ENCODE results near the gene GRB7. TPM values are rescaled to one million over a fixed set of nuclear protein-coding genes. Genes with fewer than 3 reads are reported as not detected.

Gene GRB7
- total RNA-seq, 1 experiment from 2014 or later, result 7.3 TPM

DNA sequence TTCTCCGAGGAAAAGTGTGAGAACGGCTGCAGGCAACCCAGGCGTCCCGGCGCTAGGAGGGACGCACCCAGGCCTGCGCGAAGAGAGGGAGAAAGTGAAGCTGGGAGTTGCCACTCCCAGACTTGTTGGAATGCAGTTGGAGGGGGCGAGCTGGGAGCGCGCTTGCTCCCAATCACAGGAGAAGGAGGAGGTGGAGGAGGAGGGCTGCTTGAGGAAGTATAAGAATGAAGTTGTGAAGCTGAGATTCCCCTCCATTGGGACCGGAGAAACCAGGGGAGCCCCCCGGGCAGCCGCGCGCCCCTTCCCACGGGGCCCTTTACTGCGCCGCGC, 38.0 kb upstream of the GRB7 start, which contains the start of gene ERBB2:
Gene ERBB2 (plus strand): TSS at position 247 of the 330 bp plus-strand sequence. CDS start 175 bp downstream, outside the sequence.
- no peaks in the 10 kb centered on the region for H3K27me3 Mint-ChIP-seq (ENCODE audit: insufficient read depth, unreplicated experiment)
- TF ChIP-seq, protein P1, sequence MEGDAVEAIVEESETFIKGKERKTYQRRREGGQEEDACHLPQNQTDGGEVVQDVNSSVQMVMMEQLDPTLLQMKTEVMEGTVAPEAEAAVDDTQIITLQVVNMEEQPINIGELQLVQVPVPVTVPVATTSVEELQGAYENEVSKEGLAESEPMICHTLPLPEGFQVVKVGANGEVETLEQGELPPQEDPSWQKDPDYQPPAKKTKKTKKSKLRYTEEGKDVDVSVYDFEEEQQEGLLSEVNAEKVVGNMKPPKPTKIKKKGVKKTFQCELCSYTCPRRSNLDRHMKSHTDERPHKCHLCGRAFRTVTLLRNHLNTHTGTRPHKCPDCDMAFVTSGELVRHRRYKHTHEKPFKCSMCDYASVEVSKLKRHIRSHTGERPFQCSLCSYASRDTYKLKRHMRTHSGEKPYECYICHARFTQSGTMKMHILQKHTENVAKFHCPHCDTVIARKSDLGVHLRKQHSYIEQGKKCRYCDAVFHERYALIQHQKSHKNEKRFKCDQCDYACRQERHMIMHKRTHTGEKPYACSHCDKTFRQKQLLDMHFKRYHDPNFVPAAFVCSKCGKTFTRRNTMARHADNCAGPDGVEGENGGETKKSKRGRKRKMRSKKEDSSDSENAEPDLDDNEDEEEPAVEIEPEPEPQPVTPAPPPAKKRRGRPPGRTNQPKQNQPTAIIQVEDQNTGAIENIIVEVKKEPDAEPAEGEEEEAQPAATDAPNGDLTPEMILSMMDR (IDR thresholded peaks at IDR 0.05; ENCODE audit: unreplicated experiment), result no peak
- H3K9me3 Mint-ChIP-seq (ENCODE audit: unreplicated experiment), result no peaks in the 10 kb centered on the region
- DNase-seq (ENCODE audit: unreplicated experiment), result peak; percentile 83
- intact Hi-C loops (cut with micrococcal nuclease), result no loop called here
- H3K4me3 Mint-ChIP-seq (ENCODE audit: unreplicated experiment), result peak within 1 kb of the TSS; percentile 81
- CTCF ChIA-PET, result interaction anchor here (0.6 to 2.5 kb wide), 8 partner anchors 8 to 81 kb away, joined by 3 to 13 read pairs (median 6); partner anchors contain the start of genes MIEN1 and PGAP3
- no TSS peak for BruUV-seq (replicated peaks)
- H3K4me1 Mint-ChIP-seq (ENCODE audit: insufficient read depth, unreplicated experiment), result peaks cover 20% of the 10 kb centered on the region
- no peaks in the 10 kb centered on the region for H3K36me3 Mint-ChIP-seq (ENCODE audit: insufficient read depth, unreplicated experiment)
- H3K27ac Mint-ChIP-seq (ENCODE audit: low read depth, unreplicated experiment), result peak within 1 kb of the TSS; percentile 56
- POLR2A ChIA-PET, result interaction anchor here (0.6 to 3.1 kb wide), 23 partner anchors 8 to 281 kb away, joined by 3 to 68 read pairs (median 6); partner anchors contain the start of genes CDK12, MIEN1, PGAP3 and PSMD3

DNA sequence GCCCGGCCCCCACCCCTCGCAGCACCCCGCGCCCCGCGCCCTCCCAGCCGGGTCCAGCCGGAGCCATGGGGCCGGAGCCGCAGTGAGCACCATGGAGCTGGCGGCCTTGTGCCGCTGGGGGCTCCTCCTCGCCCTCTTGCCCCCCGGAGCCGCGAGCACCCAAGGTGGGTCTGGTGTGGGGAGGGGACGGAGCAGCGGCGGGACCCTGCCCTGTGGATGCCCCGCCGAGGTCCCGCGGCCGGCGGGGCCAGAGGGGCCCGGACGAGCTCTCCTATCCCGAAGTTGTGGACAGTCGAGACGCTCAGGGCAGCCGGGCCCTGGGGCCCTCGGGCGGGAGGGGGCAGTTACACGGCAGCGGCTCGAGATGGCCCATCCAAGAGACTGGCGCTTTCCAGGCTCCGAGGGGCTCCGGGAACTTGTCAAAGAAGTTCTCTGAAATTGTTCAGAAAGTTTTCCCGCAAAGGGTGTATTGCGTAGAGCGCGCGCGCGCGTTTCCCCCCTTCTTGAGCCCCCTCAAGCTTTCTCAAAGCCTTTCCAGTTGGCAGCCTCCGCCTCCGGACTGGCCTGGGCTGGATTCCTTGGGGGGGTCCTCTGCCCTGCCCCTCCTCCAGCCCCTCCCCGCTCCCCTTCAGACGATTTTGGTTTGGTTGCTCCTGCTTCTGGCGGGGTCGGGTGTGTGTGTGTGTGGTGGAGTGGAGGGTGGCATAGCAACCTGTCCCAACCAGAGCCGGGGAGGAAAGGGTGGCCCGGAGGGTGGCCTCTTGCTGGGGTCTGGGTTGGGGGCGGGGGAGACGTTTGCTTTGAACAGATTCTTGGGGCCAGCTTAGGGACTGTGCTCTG, 37.4 kb upstream of the GRB7 start:
- intact Hi-C loops (cut with micrococcal nuclease), result no loop called here
- H3K4me1 Mint-ChIP-seq (ENCODE audit: insufficient read depth, unreplicated experiment), result peaks cover 22% of the 10 kb centered on the region

DNA sequence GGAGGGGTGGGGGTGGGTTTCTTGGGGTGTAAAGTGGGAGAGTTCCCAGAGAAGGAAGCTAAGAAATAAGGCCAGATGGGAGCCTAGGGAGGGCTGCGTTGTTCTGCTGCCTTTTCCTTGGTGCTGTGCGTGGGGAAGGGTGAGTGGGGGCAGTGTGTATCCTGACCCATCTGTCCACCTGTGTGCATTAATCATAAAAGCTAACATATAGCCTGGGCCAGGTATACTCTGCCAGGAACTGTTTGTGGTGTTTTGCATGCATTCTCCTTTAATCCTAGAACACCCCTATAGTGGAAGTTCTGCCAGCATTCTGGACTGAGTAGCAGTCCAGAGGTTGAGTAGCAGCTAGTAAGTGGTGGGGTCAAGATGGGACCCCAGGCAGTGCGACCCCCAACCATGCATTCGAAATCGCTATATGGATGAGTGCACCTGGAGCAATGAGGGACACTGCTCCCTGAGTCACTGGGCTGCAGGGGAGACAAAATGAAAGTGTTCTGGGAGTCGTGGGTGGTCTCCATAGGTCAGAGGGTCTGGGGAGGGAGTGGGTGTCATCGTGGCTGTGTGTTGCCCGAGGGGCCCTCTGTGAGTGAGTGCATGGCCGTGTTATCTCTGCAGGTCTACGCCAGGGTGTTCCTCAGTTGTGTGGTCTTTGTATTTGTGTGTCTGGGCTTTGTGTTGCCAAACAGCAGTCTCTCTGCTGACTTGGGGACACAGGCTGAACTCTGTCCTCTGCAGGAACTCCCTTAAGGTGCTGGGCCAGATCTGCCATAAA, 36.5 kb upstream of the GRB7 start:
- Mint-ChIP-seq H3K9me3 (ENCODE audit: unreplicated experiment) (no peaks in the 10 kb centered on the region), H3K4me1 (ENCODE audit: insufficient read depth, unreplicated experiment) (peaks cover 22% of the 10 kb centered on the region), H3K4me3 (ENCODE audit: unreplicated experiment) (peak overlapping the region; percentile 81), H3K27me3 (ENCODE audit: insufficient read depth, unreplicated experiment) (no peaks in the 10 kb centered on the region), H3K27ac (ENCODE audit: low read depth, unreplicated experiment) (peak overlapping the region; percentile 56), H3K36me3 (ENCODE audit: insufficient read depth, unreplicated experiment) (no peaks in the 10 kb centered on the region)
- no peak for DNase-seq (ENCODE audit: unreplicated experiment)
- intact Hi-C loops (cut with micrococcal nuclease), result no loop called here
- ChIA-PET CTCF (interaction anchor here (0.5 to 2.5 kb wide), 8 partner anchors 9 to 719 kb away, joined by 3 to 13 read pairs (median 4); partner anchors contain the start of gene MIEN1), POLR2A (interaction anchor here (0.7 to 3.1 kb wide), 9 partner anchors 11 to 280 kb away, joined by 3 to 68 read pairs (median 13); partner anchors contain the start of genes MIEN1, PGAP3, PSMD3 and STARD3)
- TF ChIP-seq, protein P1 (IDR thresholded peaks at IDR 0.05; ENCODE audit: unreplicated experiment), result no peak
- no TSS peak for BruUV-seq (replicated peaks)

More for the DNA sequence above, 37.4 kb upstream of the GRB7 start:
- Mint-ChIP-seq H3K36me3 (ENCODE audit: insufficient read depth, unreplicated experiment) (no peaks in the 10 kb centered on the region), H3K4me3 (ENCODE audit: unreplicated experiment) (peak overlapping the region; percentile 81), H3K27me3 (ENCODE audit: insufficient read depth, unreplicated experiment) (no peaks in the 10 kb centered on the region), H3K9me3 (ENCODE audit: unreplicated experiment) (no peaks in the 10 kb centered on the region), H3K27ac (ENCODE audit: low read depth, unreplicated experiment) (peak overlapping the region; percentile 56)
- ChIA-PET CTCF (interaction anchor here (0.5 to 2.5 kb wide), 13 partner anchors 9 to 719 kb away, joined by 3 to 13 read pairs (median 3); partner anchors contain the start of genes MIEN1 and PGAP3), POLR2A (interaction anchor here (0.7 to 3.1 kb wide), 21 partner anchors 9 to 281 kb away, joined by 3 to 68 read pairs (median 6); partner anchors contain the start of genes CDK12, MIEN1, PGAP3 and PSMD3)
- BruUV-seq (replicated peaks), result no TSS peak
- DNase-seq (ENCODE audit: unreplicated experiment), result peak; percentile 28
- TF ChIP-seq, protein P1 (IDR thresholded peaks at IDR 0.05; ENCODE audit: unreplicated experiment), result no peak
